Activated gamma-delta T cell treated with anti-CD3 and anti-CD28 coated beads, Interleukin-2, amount 50 U/mL, for 16 hours (primary cell): ENCODE data around the gene DCBLD1.
"Not testable (repeated sequence)": the region's sequence is repeated elsewhere in the genome, so short reads cannot be mapped to it uniquely, and the experiment has no call there.

Experiments
- DNase-seq: peaks from one replicate; pipeline ENCODE4 v3.0.0-alpha.2; 2020; ENCODE audit warnings: low read depth

The DCBLD1 gene

GRCh38 chr6:117482240-117483003, at the start of gene DCBLD1:
Gene DCBLD1, plus strand, starts transcription at chr6:117482674. Its CDS starts 108 bp downstream, at chr6:117482782.
- DNase-seq = peak; percentile 20

DNA sequence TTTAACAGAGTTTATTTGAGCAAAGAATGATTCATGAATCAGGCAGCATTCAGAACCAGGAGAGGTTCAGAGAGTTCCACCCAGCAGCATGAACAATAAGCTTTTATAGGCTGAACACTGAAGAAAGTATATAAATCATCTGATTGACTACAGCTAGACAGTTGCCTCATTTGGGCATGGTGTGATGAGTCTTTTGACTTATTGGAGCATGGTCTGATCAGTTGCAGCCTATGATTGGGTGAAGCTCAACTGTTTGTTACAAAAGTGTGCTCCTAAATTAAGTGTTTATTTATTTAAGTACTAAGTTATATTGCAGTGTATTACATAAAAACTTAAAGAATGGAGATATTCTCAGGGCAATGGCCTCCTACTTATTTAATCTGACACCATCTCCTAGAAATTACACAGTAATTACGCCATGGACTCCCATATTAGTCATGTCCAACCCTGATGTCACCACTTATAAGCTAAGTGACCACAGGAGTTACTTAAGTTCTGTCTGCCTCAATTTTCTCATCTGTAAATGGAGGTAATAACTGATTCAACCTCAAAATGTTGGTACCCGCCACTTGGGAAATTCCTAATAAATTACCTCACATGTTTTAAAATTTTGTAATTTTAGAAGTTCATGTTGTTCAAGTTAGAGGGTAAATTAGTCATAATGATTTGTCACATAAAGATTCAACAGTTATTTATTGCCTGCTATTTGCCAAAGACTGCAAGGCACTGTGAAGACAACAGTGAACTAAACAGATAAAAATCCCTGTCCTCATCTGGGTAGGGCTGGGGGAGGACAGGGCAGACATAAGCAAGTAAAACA, 41.6 kb upstream of the DCBLD1 start:
- DNase-seq = no peak

DNA sequence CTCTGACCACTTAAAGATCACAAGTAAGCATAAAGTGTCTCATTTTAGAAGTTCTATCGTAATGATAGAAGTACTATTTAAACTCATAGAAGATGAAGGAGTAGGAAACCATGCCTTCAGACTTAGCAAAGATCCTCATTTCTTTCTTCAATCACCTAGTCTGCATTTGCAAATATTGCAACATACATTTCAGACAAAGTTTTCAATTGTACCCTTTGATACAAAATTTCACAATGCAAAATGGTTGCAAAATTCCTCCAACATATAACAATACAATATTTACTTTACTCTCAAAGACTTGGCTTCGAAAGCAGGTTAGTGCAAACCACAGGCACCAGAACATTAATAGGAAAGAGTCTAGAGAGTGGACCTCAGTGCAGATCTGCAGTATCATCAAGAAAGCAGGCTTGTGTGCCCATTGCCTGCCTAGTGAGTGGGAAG, 40.6 kb upstream of the DCBLD1 start:
- DNase-seq = no peak

DNA sequence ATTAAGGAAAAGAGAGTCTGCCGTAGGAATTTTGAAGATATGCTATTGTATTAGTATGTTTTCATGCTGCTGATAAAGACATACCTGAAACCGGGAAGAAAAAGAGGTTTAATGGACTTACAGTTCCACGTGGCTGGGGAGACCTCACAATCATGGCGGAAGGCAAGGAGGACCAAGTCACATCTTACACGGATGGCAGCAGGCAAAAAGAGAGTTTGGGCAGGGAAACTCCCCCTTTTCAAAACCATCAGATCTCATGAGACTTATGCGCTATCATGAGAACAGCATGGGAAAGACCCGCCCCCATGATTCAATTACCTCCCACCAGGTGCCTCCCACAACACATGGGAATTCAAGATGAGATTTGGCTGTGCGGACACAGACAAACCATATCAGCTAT, 40.2 kb upstream of the DCBLD1 start:
- not testable (repeated sequence) for DNase-seq

- DNase-seq = no peak
Observed at GRCh38 chr6:117444600-117444999, 37.9 kb upstream of the DCBLD1 start.

DNA sequence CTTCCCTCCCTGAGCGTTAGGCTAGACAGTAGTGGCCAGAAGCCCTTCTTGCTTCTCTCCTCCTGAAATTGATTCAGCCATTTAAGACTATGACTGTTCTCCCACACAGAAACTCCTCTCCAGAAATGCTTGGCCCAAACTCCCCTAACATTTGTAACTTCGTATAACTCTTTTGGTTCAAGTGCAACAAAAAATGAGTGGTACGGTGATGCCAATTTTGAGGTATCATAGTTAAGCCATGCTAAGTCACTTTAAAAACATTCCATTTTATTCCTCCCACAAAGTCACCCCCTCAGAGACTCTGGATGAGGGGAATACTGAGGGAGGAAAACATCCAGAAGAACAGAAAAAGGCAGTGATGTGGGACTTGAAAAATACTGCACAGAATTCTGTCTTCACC, 35.6 kb upstream of the DCBLD1 start:
- no peak for DNase-seq

- no peak for DNase-seq
Observed at GRCh38 chr6:117448011-117448410, 34.5 kb upstream of the DCBLD1 start.

DNA sequence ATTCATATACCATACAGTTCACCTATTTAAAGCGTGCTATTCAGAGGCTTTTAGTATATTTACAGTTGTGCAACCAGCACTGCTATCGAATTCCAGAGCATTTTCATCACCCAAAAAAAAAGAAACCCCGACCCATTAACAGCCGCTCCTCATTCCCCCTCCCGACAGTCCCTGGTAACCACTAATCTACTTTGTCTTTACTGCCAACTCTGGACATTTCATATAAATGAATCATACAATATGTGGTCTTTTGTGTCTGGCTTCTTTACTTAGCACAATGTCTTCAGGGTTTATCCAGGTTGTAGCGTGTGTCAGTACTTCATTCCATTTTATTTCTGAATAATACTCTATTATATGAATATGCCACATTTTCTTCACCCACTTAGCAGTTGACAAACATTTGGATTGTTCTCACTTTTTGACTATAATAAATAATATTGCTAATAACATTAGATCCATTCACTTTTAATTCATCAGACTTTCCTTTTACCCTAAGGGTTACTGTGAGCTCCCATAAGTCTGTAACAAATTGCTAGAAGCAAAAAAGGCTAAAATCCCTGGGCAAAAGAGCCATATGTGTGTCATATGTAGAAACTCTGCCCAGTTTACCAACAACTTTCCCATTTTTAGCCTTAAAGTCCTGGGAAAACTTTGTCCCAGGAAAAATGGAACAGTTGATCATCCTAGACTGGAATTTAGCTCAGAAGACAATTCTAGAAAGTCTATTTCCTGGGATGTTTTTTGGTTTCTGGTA, 33.6 kb upstream of the DCBLD1 start:
- no peak for DNase-seq

GRCh38 chr6:117449549-117450439, 32.7 kb upstream of the DCBLD1 start:
- peak; percentile 39 for DNase-seq

DNA sequence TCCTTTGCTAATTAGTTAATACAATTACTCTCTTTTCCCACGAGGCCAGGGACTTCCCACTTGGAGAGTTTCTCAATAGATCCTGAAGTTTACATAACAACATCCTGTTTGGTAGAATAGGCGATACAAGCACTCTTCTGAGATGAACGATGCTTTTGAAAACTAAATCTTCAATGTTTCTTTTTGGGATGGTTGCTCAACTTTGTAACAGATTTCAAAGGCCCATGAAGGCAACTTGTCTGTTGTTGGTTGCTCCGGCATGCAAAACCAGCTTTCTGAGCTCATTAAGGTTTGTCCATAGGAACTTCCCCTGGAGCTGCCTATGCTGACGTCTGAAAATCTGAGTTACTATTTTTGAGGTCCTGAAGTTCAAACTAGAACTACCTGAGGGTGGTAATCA, 30.8 kb upstream of the DCBLD1 start:
- no peak for DNase-seq

GRCh38 chr6:117456250-117456649, 26.2 kb upstream of the DCBLD1 start:
- no peak for DNase-seq

- no peak for DNase-seq
Observed at GRCh38 chr6:117456998-117457397, 25.5 kb upstream of the DCBLD1 start.

GRCh38 chr6:117459204-117459944, 23.1 kb upstream of the DCBLD1 start:
- no peak for DNase-seq

DNA sequence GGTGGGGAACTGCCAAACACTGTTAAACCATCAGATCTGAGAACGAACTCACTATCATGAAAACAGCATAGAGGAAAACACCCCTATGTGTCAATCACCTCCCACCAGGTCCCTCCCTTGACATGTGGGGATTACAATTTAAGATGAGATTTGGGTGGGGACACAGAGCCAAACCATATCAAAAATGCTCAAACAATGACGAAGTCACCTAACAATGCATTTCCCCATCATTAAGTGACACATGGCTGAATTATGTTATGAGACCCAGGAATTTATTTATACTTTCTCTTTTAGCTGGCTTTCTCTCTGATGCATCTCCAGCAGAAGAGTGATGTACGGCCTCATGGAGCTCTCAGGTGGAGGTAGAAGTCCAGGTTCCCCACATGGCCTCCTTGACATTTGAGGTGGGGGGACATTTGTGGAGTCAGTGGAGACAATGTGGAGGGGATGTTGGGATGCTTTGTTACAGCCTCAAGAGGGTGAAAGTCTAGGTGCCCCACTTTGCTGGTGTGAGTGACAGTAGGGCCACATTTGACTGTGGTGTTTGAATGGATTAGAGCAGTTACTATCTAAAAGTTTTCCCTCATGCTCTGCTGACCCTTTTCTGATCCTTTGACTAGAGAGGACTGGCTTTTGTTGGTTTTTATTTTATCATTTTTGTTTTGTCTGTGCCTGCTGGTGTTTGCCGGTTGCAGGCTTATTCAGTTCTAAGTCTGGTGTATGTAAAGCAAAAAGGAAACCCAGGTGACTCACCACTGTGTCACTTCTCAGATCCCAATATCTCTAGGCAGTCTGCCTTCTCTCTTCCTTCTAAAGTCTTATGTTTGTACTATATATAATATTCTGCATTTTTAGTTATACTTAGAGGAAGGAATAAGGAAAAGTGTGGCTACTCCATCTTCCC, 18.5 kb upstream of the DCBLD1 start:
- no peak for DNase-seq

DNA sequence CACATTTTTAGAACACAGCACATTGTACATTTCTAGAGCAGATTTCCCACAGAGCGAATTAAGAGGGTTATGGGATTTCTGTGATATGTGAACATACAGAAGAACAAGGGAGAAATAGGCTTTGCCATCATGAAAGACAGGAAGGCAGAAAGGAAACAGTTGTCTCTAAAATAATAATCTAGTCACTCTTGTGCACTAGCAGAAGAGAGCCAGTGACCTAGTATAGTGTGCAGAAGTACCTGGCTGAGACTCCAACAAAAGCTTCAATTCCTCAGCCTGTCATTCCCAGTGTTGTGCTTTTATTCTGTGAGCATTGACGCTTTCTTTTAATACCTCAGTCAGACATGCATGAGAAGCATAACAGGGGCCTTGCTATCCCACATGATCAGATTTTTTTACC, 17.8 kb upstream of the DCBLD1 start:
- no peak for DNase-seq

DNA sequence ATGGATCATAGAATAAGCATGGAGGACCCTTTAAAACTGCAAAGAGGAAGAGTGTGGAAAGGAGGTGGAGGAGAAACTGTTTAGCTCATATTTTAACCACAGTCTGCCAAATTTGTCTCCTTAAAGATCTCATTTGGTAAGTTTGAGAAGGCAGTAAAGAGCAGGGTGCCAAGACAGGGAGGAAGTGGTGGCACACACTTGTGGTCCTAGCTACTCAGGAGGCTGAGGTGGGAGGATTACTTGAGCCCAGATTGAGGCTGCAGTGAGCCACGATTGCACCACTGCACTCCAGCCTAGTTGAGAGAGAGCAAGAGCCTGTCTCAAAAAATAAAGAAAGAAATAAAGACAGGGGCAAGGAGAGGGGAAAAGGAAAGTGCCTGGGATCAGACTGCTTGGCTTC, 16.8 kb upstream of the DCBLD1 start:
- DNase-seq = no peak

GRCh38 chr6:117467876-117468275, 14.6 kb upstream of the DCBLD1 start:
- DNase-seq = no peak

- DNase-seq = not testable (repeated sequence)
Observed at GRCh38 chr6:117468527-117468926, 13.9 kb upstream of the DCBLD1 start.

DNA sequence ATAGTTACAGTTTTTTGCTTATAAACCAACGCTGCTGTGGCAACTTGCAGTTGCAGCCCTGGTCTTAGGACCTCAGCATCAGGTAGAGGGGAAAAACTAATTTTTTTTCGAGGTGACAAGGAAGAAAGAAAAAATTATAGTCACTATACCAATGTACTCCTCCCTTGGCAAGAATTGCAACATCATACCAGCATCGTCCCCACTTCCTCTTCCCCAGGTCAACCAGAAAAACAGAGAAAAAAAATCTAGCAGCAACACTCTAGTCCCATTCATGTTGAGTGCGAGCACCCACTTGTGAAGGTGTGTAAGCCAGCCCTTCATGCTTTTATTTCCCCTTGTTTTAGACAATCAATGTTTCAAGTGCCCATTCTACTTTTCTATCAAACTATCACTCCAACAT, 13.1 kb upstream of the DCBLD1 start:
- DNase-seq = no peak

GRCh38 chr6:117469791-117470190, 12.7 kb upstream of the DCBLD1 start:
- DNase-seq = no peak
